IPS-11a (cell line): ENCODE results near the gene ETFB.

Experiments
- H3K4me3 ChIP-seq: one replicate; pipeline ENCODE4 v1.5.1; 2013; ENCODE audit warnings: low read depth, low read length, control low read depth

Gene ETFB

DNA sequence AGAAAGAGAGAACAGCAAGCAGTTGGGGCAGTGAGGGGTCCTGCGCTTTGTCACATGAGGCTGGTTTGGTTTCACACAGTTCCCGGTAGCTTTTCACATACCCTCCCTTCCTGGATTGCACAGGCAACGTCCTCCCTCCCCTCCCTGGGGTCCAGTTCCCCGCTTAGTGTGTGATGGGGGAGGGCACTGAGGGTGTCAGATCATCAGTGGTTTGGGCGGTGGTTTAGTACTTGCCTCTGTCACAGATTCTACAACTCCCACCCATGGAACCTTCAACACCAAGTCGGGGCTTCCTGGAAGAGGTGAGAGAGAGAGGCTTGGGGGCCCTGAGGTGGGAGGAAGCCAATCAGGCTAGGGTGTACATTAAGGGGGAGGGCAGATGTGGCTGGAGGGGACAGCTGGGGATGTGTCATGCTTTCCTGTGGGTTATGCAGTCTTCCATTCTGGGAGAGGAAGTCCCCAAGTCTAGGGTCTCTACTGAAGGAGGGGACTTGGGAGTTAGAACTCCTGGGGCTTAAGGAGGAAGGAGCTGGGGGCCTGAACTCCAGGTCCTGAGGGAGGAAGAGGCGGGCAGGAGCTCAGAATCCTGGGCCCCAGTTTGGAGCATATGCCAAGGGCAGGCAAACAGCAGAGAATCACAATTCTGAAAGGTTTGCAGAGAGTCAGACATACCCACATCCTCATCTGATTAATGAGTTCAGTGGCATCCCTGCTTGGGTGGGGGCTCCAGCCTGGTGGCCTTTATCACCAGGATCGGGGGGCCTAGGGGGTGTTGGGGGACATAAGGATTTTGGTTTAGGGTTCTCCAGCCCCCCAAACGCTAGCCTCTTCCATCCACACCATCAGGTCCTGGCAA, 6.7 kb upstream of the ETFB start, which contains the start of gene NKG7:
Gene NKG7 (minus strand): TSS at position 6 of the 856 bp plus-strand sequence. CDS start 119 bp downstream, outside the sequence.
- H3K4me3 ChIP-seq, result no peak within 1 kb of the TSS

DNA sequence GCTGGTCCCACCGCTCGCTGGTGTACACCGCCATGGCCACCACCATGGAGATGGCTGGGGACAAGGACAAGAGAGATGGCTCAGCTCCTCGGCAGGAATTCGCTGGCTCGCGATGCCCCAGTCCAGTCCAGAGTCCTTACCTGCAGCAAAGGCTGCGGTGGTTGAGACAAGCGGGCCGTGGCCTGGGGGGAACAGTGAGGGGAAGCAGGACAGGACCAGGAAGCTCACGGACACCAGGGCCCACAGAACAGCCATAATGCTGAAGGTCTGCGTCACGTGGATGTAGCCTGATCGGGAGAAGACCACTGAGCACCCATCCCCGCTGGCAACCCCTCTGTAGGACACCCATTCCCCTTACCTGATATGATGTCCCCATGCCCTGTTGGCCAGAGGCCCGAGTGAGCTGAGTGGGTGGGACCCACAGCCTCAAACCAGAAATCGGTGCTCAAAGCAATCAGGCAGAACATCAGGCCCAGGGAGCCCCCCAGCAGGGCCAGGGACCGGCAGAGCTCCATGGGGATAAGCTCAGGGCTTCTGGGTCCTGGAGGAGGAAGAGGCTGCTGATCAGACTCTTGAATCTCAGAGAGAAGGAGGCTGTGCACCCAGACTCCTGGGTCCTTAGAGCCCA, 5.9 kb upstream of the ETFB start:
- no peak overlapping the region for H3K4me3 ChIP-seq

DNA sequence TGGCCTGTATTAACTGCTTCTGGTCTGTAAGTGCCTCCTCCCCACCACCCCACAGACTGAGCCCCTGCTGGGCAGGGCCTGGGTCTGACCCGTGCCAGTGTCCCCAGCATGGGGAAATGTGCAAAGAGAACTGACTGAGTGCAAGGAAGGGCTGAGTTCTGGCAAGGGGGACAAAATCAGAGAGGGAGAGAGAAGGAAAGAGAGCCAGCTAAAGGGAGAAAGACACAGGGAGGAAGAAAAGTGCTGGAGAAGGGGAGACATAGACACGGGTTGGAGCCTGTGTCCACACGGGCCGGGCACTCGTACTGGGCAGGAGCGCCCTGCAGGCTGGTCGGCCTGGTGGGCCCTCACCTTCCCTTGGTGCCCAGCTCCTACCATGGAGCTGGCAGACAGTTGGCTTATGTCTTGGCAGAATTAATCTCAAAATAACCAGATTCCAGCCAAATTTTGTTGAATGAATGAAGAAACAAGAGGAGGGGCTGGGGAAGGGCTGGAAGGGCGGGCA, 5.0 kb upstream of the ETFB start:
- H3K4me3 ChIP-seq, result no peak overlapping the region

DNA sequence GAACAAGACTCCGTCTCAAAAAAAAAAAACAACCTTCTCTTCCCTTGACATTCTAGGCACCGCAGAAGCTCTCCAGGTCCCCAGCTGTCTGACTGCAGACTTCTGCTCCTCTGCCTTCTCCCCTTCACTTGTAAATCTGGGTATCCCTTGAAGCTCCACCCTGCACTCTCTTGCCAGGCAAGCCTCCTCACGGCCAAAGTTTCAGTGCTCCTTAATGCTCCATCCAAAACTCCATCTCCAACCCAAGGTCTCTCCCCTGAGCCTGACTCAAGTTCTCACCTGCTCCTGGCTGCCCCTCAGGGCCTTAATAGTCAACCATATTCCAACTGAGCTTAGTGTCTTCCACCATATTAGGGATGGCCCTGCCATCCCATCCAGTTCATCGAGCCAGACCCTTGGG, 4.0 kb upstream of the ETFB start:
- H3K4me3 ChIP-seq, result no peak overlapping the region

DNA sequence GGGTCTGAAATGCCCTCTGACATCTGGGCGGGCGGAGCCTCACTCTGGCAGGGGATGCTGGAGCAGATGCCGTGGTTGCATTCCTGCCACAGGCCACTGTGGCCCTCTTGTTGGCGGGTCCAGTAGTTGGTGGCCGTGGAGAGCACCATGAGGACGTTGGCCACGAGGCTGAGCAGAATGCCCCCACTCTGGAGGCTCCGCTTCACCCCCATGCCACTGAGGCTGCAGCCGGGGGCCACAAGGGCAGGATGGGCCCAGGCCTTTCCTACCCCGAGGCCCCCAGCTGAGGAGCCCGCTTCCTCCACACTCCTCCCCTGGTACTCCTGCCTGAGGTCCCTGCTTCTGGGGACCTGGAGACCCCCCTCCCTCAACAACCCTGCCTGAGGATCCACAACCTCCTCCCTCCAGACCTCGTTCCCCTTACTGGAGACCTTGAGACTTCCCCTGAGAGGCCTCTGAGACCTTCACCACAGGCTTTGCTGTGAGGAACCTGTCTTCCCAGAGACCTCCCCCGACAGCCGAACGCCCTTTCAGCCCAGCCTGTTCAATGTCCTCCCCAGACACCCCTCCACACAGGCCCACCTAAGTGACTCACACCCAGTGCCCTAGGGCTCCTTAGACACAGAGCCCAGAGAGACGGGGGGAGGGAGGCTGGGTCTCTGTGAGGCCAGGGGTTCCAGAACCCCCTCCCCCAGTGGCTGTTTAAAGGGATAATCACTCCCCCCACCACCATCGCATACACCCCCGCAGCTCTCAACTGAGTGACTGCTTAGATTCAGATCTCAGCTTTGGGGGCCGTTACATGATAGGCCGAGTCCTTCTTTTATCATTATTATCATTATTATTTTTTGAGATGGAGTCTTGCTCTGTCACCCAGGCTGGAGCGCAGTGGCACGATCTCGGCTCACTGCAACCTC, 2.4 kb upstream of the ETFB start, which contains the start of gene CLDND2:
Gene CLDND2 (minus strand): TSS at position 638 of the 917 bp plus-strand sequence. CDS start 426 bp downstream, at position 212.
- peak within 1 kb of the TSS; percentile 69 for H3K4me3 ChIP-seq

DNA sequence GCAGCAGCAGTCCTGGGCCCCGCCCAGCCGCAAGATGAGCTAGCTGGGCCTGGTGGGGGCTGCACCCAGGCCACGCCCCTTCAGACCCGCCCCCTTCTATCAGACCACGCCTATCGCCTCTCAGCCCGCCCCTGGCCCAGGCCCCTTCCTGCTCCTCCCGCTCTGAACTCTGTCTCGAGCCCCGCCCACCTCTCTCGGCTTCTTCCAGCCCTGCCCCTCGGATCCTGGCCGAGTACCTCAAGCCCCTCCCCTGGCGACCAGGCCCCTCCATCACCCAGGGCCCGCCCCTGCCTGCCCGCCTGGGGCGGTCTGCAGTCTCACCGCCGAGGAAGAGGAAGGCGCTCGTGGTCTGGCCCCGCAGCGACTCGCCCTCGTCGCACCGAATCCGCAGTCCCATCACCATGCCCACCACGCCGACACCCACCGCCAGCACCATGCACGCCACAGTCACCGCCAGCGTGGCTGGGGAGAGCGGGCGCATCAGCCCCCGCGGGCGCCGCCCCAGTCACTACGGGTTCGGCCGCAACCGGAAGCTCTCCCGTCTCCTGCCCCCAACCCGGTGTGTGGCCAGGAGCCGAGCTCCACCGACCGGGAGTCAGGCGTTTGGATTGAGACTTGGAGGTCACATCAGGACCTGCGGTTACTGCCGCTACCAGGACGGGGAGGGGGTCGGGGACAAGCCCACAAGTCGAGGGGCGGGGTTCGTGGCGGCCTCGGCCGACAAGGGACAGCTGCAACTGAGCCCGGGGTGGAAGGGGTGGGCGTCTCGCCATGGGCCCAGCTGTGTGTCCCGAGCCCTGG, 1.6 kb upstream of the ETFB start:
- peak overlapping the region; percentile 84 for H3K4me3 ChIP-seq

DNA sequence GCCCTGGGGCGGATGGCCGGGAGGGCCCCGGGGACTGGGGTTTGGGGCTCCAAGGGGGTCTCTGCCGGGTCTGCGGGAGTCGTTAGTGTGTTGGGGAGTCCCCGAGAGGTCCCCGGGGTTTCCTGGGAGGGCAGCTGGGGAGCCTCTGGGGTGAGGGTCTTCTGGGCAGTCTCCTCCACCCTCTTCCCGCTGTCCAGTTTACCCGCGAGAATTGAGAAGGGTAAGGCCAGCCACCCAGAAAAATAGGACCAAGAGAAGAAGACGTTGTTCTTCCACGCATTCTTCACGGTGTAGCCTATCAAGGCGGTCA, 1.0 kb upstream of the ETFB start:
- peak overlapping the region; percentile 84 for H3K4me3 ChIP-seq

DNA sequence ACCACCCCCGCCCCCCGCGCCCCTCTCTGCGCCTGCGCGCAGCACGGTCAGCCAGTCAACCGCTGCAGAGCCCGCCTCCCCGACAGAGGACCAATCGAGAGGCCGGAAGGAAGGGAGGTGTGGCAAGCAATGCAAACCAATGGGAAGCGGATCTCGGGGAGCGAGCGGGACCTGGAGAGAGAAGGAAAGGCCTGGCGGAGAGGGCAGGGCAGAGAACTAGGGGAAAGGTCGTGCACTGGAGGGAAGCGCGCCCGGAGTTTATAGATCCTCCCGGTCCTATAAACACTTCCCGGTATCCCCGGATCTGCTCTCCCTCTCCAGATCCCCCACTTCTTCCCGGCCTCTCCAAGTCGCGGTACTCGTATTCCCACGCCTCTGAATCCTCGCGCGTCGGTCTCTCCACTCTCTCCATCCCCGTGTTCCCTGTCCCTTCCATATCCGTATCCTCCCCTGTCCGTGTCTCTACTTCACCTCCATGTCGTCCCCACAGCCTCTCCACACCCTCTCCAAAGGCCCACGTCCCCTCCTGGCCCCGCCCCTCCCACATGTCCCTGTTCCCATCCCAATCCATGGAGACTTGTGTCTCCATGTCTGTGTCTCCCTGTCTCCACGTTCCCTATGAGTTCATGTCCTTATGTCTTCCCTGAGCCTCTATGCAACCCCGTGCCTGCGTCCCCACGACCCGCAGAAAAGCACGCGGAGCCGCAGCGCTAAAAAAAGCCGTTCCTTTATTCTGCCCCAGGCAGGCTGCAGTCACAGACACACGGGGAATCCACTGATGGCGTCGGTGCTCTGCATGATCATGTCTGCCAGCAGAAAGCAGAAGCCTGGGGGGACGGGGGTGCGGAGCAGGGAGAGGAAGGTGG, 434 bp upstream of the ETFB start:
- H3K4me3 ChIP-seq, result peak overlapping the region; percentile 84

DNA sequence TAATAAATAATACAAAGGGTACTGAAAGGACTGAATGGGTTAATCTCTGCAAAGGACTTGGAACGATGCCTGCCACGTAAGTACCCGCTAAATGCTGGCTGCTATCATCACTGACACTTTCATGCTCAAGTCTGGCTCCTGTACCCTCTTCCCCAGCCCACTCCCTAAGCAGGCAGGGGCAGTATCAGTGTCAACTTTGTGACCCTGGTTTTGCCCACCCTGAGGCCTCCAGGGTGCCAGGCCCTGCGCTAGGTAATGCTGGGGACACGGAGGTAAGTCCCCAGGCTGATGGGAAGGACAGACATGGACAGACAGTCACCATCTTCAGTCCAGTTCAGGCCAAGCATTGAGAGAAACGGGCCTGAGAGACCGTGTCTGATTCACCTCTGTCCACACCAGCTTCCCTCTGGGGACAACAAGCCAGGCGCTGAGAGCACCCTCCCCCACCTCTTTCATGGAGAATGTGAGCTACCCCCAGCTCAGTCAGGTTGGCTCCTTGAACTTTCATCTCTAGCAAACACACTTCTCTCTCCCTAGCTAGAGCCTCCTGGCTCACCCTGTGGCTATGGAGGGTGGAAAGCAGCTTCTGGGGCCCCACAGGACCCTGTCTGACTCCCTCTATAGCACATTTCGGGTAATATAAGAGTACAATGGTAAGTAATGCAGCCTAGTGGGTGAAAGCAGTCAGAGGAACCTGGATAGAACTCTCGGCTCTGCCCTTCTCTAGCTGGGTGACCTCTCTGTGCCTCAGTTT, 800 bp downstream of the ETFB start:
- peak overlapping the region; percentile 78 for H3K4me3 ChIP-seq

DNA sequence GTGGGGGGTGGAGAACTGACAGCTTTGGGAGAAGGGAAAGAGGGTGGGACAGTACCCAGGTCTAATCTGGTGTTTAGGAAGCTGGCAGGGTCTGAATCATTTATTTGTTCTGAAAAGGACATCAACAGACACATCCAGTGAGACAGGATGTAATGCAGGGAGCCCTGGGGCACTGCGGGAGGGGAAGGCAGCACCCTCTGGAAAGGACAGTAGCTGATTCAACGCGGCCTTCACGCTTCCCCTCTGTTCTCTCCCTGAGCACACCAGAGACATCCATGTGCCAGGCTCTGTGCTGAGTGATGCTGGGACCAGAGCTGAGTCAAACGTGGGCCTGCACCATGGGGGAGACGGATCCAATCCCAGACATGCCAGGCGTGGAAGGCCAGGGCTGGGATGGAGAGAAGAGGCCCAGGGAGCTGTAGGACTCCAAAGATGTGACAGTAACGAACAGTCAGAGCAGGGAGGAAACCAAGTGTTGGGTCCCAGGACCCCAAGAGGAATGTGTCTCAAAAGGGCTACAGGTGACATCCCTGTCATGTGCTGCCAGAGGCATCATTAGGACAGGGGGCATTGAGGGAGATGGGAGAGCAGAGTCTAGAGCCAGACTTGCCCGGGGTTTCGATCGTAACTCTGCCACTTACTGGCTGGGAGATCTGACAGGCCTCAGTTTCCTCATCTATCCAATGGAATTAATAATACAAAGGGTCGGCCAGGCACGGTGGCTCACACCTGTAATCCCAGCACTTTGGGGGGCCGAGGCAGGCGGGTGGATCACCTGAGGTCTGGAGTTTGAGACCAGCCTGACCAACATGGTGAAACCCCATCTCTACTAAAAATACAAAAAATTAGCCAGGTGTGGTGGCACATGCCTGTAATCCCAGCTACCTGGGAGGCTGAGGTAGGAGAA, 1.7 kb downstream of the ETFB start:
- no peak overlapping the region for H3K4me3 ChIP-seq

DNA sequence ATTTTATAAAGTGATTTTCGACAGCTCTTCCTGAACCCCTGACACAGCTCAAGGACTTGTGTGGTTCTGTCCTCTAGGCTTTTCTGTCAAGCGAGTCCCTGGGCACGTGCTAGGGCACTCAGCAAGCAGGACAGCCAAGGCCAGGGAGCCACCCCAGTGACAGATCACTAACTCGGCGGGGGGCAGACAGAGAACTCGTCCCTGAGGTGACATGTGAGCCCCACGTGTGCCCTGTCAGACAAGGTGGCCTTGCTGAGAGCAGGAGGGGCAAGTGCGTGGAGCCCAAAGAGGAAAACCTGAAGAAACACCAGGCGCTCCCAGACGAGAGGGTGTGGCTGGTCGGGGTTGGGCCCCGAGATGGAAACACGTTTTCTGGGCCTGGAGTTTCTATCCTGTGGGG, 4.9 kb downstream of the ETFB start:
- H3K4me3 ChIP-seq, result no peak overlapping the region

DNA sequence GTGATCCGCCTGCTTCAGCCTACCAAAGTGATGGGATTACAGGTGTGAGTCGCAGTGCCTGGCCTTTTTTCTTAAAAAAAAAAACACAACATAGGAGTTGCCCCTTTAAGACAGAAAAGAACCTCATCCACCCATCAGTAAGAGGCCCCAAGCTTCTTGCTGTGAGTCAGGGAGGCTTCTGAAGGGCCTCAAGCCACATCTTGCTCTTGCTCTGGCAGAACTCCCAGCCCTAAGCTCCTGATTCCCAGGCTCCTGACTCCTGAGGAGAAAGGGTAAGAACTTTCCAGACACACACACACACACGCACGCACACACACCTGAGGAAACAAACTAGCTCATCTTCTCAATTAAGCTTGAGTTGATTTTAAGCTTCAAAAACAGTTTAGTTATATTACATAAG, 6.9 kb downstream of the ETFB start:
- no peak overlapping the region for H3K4me3 ChIP-seq

DNA sequence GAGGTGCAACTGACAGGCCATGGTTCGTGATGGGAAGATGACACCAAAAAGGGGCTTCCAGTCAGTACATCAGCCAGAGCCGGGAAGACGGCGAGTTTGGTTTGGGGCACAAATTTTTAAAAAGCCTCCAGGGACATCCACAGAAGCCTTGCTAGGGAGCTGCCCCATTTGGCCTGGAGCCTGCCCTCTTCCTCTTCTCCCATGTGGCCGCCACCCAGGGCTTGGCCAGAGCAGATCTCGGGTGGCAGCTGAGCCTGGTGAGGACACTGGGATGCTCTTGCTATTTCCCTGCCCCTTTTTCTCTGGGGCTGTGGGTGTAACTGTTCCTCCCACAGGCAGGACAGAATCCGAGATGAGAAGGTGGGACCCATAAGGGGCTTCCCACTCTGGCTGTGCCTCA, 8.2 kb downstream of the ETFB start:
- H3K4me3 ChIP-seq, result no peak overlapping the region

DNA sequence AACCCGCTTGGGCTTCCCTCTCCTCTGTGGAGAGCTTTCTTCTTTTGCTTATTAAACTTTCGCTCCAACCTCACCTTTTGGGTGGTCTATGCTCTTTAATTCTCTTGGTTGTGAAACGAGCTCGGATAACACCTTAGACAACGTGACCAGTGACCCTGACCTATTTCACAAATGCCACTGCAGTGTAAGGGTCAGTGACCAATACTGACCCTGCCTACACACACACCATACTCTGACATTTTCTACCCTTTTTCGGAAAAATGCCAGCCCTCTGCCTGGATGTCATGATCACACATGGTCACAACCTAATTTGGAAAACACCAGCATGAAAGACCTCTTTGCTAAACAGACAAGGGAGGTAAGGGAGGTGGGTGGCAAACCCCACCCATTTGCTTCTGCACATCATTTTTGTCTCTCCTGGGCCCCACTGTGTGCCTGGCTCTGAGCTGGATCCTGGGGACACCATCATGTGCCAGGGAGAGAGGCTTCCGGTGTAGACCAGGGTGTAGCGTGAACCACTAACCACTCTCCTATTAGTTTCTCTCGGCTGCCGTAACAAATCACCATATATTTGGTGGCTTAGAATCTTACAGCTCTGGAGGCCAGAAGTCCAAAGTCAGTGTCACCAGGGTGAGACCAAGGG, 9.9 kb downstream of the ETFB start:
- H3K4me3 ChIP-seq, result no peak overlapping the region

DNA sequence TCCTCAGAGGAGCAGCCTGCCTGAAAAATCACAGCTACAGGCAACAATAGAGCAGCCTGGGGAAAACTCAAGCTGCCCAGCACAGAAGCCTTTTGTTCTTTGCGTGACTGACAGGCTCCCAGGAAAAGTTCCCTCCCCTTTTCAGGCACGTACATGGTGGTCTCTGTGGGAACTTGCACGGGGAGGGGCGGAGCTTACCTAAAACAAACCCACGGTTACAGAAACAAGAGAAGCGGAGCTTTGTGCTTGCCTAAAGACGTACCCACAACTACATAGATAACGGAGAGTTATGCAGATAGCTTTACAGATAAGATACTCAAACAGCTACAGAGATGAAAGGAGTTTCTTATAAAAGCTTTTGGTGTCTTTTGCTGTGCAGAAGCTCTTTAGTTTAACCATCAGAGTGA, 11.4 kb downstream of the ETFB start:
- H3K4me3 ChIP-seq, result no peak overlapping the region

DNA sequence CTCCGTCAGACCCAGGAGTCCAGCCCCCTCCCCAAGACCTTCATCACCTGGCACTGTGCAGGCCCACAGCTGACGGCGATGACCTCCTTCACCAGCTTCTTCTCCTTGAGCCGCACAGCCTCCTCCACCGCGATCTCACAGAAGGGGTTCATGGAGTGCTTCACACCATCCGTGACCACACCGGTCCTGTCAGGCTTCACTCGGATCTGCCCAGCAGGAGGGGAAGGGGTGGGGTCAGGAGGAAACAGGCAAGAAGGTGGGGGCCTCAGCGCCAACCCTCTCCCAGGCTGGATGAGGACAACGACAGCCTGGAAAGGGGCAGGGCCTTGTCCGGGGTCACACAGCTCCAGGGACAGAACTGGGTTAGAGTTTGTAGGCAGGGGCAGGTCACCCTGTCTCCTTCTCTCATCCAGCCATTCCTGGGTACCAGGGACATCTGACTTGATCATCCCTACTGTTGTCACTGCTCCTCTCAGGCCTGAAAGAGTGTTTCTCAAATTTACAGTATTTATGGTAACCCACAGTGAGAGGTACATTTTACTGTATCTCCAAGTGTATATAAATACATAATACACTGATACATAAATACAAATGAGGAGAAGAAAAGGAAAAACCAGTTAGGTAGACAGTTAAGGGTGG, 12.0 kb downstream of the ETFB start:
- H3K4me3 ChIP-seq, result no peak overlapping the region
